HepG2 (cell line): ENCODE measurements around the gene RING1. TPM values are rescaled to one million over a fixed set of nuclear protein-coding genes. Genes with fewer than 3 reads are reported as not detected.

Source experiments
- BCL6 ChIP-seq: IDR thresholded peaks from 2 replicates; pipeline ENCODE4 v1.6.1; 2016; ENCODE audit warnings: missing genetic modification reagents, missing compliant biosample characterization
- BRF2 ChIP-seq: sonication (generic); formaldehyde crosslinking; IDR thresholded peaks from 2 replicates; pipeline ENCODE4 v1.8.1; 2022; ENCODE audit warnings: mild to moderate bottlenecking, missing genetic modification reagents
- CHD4 ChIP-seq: fragments of 200-600 bp; sonication (generic); IDR thresholded peaks from 2 replicates; pipeline ENCODE4 v1.7.0; 2017; ENCODE audit warnings: mild to moderate bottlenecking, low read length, borderline replicate concordance
- FOXA1 ChIP-seq, 2 experiments: fragments of 450-650 bp in 1 of 2; sonication (generic) in 1 of 2; formaldehyde crosslinking in 1 of 2; IDR thresholded peaks; 2 replicates each; pipeline versions ENCODE4 v1.4.0 to v1.6.1; 2016 to 2020; ENCODE audit warnings: missing genetic modification reagents in 1 of 2
- HMG20B ChIP-seq: conservative IDR thresholded peaks from 2 replicates; pipeline ENCODE4 v1.6.1; 2016; ENCODE audit warnings: missing genetic modification reagents, missing compliant biosample characterization
- HNRNPLL ChIP-seq: fragments of 200-400 bp; formaldehyde crosslinking; IDR thresholded peaks from 2 replicates; pipeline ENCODE4 v1.6.1; 2017; ENCODE audit warnings: mild to moderate bottlenecking, low read depth, low read length; ENCODE audit not compliant: poor library complexity, severe bottlenecking
- KDM2A ChIP-seq: sonication (generic); formaldehyde crosslinking; IDR thresholded peaks from 2 replicates; pipeline ENCODE4 v1.4.0; 2020; ENCODE audit warnings: low read depth, missing genetic modification reagents, borderline replicate concordance
- KLF15 ChIP-seq: sonication (generic); formaldehyde crosslinking; IDR thresholded peaks from 2 replicates; pipeline ENCODE4 v1.8.1; 2023; ENCODE audit warnings: borderline replicate concordance, mild to moderate bottlenecking, inconsistent platforms, missing genetic modification reagents, mixed read lengths
- MIER3 ChIP-seq: IDR thresholded peaks from 2 replicates; pipeline ENCODE4 v1.6.1; 2016; ENCODE audit warnings: missing compliant biosample characterization, borderline replicate concordance
- NFYB ChIP-seq: sonication (generic); formaldehyde crosslinking; IDR thresholded peaks from 2 replicates; pipeline ENCODE4 v1.4.0; 2020; ENCODE audit warnings: missing genetic modification reagents
- NR2F1 ChIP-seq, 2 experiments: fragments of 450-650 bp in 1 of 2; formaldehyde crosslinking in 1 of 2; IDR thresholded peaks; 2 replicates each; pipeline versions ENCODE4 v1.5.0 to v1.6.1; 2016 to 2020; ENCODE audit warnings: mild to moderate bottlenecking in 1 of 2, missing compliant biosample characterization in 1 of 2, missing genetic modification reagents in 1 of 2, moderate library complexity in 1 of 2
- PITX1 ChIP-seq: sonication (generic); formaldehyde crosslinking; IDR thresholded peaks from 2 replicates; pipeline ENCODE4 v1.5.1; 2020; ENCODE audit warnings: mild to moderate bottlenecking, missing genetic modification reagents
- RBM39 ChIP-seq: fragments of 200-400 bp; formaldehyde crosslinking; IDR thresholded peaks from one replicate; pipeline ENCODE4 v1.6.1; 2018; ENCODE audit warnings: antibody characterized with exemption, mild to moderate bottlenecking, low read depth, low read length; ENCODE audit not compliant: poor library complexity, severe bottlenecking
- RXRB ChIP-seq: IDR thresholded peaks from 2 replicates; pipeline ENCODE4 v1.6.1; 2016; ENCODE audit warnings: borderline replicate concordance, missing genetic modification reagents, missing compliant biosample characterization
- SAP130 ChIP-seq: IDR thresholded peaks from 2 replicates; pipeline ENCODE4 v1.6.1; 2016; ENCODE audit warnings: low read depth
- SIN3B ChIP-seq: fragments of 150-350 bp; IDR thresholded peaks from 2 replicates; pipeline ENCODE4 v1.6.1; 2014; ENCODE audit warnings: low read length
- ZFX ChIP-seq: sonication (generic); formaldehyde crosslinking; IDR thresholded peaks from 2 replicates; pipeline ENCODE4 v1.4.0; 2020; ENCODE audit warnings: mild to moderate bottlenecking, low read depth, missing genetic modification reagents, moderate library complexity
- ZNF501 ChIP-seq: sonication (generic); formaldehyde crosslinking; IDR thresholded peaks from 2 replicates; pipeline ENCODE4 v1.5.1; 2020; ENCODE audit warnings: mild to moderate bottlenecking, moderate library complexity, missing genetic modification reagents
- ZNF562 ChIP-seq: sonication (generic); formaldehyde crosslinking; IDR thresholded peaks from 2 replicates; pipeline ENCODE4 v1.8.0; 2022; ENCODE audit warnings: missing genetic modification reagents, borderline replicate concordance
- ZNF746 ChIP-seq: sonication (generic); formaldehyde crosslinking; IDR thresholded peaks from 2 replicates; pipeline ENCODE4 v1.8.0; 2022; ENCODE audit warnings: mild to moderate bottlenecking, missing genetic modification reagents
- polyA plus RNA-seq, 8 experiments: library from polyadenylated mRNA; depleted of rRNA in 3 of 8; stranded (reverse) in 7 of 8; unstranded in 1 of 8; fragments of >200 nt; fragmentation: Illumina TruSeq in 4 of 8; extraction: Trizol in 4 of 8; gene quantifications; 2 replicates each; pipeline versions ENCODE4 v1.2.1 to v1.2.3, GENCODE V29; 2011 to 2016; ENCODE audit warnings: low read depth in 4 of 8, missing spikeins in 1 of 8, mixed read lengths in 1 of 8; ENCODE audit not compliant: insufficient read depth in 1 of 8
- total RNA-seq, 5 experiments: library from RNA; depleted of rRNA; stranded (reverse); fragments of >200 nt; fragmentation: Illumina TruSeq; extraction: Trizol; gene quantifications; 2 replicates each; pipeline ENCODE4 v1.2.3, GENCODE V29; 2016; ENCODE audit warnings: low read depth in 1 of 5
- TF ChIP-seq, protein P1 (sequence below): sonication (generic); formaldehyde crosslinking; IDR thresholded peaks from 2 replicates; pipeline ENCODE4 v1.4.0; 2020; ENCODE audit warnings: missing genetic modification reagents
- TF ChIP-seq, protein P2 (sequence below): IDR thresholded peaks from 2 replicates; pipeline ENCODE4 v1.6.1; 2016; ENCODE audit warnings: mild to moderate bottlenecking
- TF ChIP-seq, protein P3 (sequence below): sonication (generic); formaldehyde crosslinking; IDR thresholded peaks from 2 replicates; pipeline ENCODE4 v1.5.1; 2020; ENCODE audit warnings: missing genetic modification reagents, mild to moderate bottlenecking, borderline replicate concordance
- TF ChIP-seq, protein P4 (sequence below): IDR thresholded peaks from 2 replicates; pipeline ENCODE4 v1.6.1; 2018; ENCODE audit warnings: missing genetic modification reagents

Gene RING1
- total and polyA plus RNA-seq, 2 of the 13 experiments (the other 11 are each of a cell fraction or from before 2014, with no cell fraction given): 23.9 to 33.6 TPM

DNA sequence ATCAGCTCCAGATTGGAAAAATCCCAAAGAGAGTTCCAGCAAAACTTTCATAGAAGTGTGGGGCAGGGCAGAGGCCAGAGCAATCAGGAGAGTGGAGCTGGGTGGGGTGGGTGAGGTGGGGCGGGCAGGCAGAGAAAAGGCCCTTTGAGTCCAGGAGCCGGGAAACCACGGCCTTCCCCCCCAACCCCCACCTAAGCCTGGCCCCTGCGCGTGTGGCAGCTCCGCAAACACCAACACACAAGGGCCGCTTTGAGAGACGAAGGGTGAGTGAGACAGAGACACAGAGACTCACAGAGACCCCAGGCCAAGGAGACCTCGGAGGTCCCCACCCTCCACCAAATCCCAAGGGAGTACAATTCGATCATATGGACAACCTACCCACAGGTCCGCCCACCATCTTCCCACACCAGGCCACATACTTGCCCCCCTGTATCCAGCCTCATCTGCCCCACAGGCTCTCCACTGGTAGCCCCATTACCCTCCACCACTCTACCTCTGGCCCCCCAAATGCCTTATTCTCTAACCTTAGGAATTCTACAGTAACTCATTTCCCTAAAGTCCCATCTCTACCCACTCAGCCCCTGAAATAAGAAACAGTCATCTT is 17.7 kb upstream of the RING1 start (continued):
- TF ChIP-seq ZFX: peak; percentile 45; the same call in 1 of the 2 replicates
- TF ChIP-seq, protein P1, sequence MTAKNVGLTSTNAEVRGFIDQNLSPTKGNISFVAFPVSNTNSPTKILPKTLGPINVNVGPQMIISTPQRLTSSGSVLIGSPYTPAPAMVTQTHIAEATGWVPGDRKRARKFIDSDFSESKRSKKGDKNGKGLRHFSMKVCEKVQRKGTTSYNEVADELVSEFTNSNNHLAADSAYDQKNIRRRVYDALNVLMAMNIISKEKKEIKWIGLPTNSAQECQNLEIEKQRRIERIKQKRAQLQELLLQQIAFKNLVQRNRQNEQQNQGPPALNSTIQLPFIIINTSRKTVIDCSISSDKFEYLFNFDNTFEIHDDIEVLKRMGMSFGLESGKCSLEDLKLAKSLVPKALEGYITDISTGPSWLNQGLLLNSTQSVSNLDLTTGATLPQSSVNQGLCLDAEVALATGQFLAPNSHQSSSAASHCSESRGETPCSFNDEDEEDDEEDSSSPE: peak; percentile 26; the same call in 1 of the 2 replicates
- no peak for TF ChIP-seq FOXA1 (IDR thresholded peaks at IDR 0.05)
- TF ChIP-seq FOXA1 (CRISPR knock-in tag; IDR thresholded peaks at IDR 0.05): 0 out of 2 replicates have a peak, but pooled peaks have one; percentile 33
- peak; percentile 83; the same call in 1 of the 2 replicates for TF ChIP-seq ZNF746 (CRISPR knock-in tag)
- TF ChIP-seq HMG20B (CRISPR knock-in tag): 0 out of 2 replicates have a peak, but pooled peaks have one; percentile 8
- 0 out of 4 replicates have a peak, but pooled peaks of 1 of the 2 experiments have one; percentile 7 for TF ChIP-seq NR2F1 (CRISPR knock-in tag; IDR thresholded peaks at IDR 0.05)
- TF ChIP-seq ZNF501 (CRISPR knock-in tag): 0 out of 2 replicates have a peak, but pooled peaks have one; percentile 15
- TF ChIP-seq ZNF562 (CRISPR knock-in tag): no peak
- TF ChIP-seq KLF15 (CRISPR knock-in tag): no peak
- TF ChIP-seq SIN3B: no peak
- TF ChIP-seq MIER3 (CRISPR knock-in tag): peak; percentile 44; the same call in 1 of the 2 replicates
- TF ChIP-seq, protein P2, sequence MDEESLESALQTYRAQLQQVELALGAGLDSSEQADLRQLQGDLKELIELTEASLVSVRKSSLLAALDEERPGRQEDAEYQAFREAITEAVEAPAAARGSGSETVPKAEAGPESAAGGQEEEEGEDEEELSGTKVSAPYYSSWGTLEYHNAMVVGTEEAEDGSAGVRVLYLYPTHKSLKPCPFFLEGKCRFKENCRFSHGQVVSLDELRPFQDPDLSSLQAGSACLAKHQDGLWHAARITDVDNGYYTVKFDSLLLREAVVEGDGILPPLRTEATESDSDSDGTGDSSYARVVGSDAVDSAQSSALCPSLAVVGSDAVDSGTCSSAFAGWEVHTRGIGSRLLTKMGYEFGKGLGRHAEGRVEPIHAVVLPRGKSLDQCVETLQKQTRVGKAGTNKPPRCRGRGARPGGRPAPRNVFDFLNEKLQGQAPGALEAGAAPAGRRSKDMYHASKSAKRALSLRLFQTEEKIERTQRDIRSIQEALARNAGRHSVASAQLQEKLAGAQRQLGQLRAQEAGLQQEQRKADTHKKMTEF: peak; percentile 61; the same call in 1 of the 2 replicates
- TF ChIP-seq BRF2 (CRISPR knock-in tag): no peak
- TF ChIP-seq CHD4: no peak
- TF ChIP-seq NFYB: no peak
- TF ChIP-seq, protein P3, sequence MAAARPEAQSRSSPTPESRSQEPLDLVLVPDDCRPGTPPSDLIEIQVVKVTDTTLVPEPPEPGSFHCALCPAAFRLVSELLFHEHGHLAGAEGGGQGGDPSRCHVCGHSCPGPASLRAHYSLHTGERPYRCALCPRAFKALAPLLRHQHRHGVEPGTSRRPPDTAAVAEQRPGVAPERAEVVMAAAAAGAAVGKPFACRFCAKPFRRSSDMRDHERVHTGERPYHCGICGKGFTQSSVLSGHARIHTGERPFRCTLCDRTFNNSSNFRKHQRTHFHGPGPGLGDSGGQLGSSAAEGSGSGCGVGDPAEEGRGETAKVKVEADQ (CRISPR knock-in tag): no peak
- TF ChIP-seq BCL6: peak; percentile 47; the same call in 1 of the 2 replicates
- TF ChIP-seq PITX1 (CRISPR knock-in tag): peak; percentile 48; the same call in 1 of the 2 replicates
- TF ChIP-seq SAP130: peak; percentile 41; the same call in 1 of the 2 replicates
- peak; percentile 26; the same call in 1 of the 2 replicates for TF ChIP-seq KDM2A
- TF ChIP-seq HNRNPLL: peak; percentile 45
- TF ChIP-seq RBM39: peak; percentile 48
- TF ChIP-seq, protein P4, sequence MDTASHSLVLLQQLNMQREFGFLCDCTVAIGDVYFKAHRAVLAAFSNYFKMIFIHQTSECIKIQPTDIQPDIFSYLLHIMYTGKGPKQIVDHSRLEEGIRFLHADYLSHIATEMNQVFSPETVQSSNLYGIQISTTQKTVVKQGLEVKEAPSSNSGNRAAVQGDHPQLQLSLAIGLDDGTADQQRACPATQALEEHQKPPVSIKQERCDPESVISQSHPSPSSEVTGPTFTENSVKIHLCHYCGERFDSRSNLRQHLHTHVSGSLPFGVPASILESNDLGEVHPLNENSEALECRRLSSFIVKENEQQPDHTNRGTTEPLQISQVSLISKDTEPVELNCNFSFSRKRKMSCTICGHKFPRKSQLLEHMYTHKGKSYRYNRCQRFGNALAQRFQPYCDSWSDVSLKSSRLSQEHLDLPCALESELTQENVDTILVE (CRISPR knock-in tag): 0 out of 2 replicates have a peak, but pooled peaks have one; percentile 37
- TF ChIP-seq RXRB (CRISPR knock-in tag): 0 out of 2 replicates have a peak, but pooled peaks have one; percentile 40
